Lower leg skin (tissue), 4 donors: ENCODE data around the gene LHX4. TPM values are rescaled to one million over a fixed set of nuclear protein-coding genes. Genes with fewer than 3 reads are reported as not detected.

Experiments
- DNase-seq, 2 donors: peaks; one replicate each; pipeline ENCODE4 v3.0.0-alpha.2; 2019; ENCODE audit warnings: low spot score in 2 of 2
- H3K4me3 ChIP-seq: fragments of 200-600 bp; sonication (generic); 2 replicates; pipeline ENCODE4 v1.5.1; 2017; ENCODE audit warnings: mild to moderate bottlenecking, low read depth; ENCODE audit not compliant: poor library complexity, severe bottlenecking
- POLR2A ChIP-seq, 2 donors: fragments of 450-650 bp; IDR thresholded peaks; one replicate each; pipeline ENCODE4 v1.6.1; 2016 to 2017; ENCODE audit warnings: antibody characterized with exemption in 2 of 2, mild to moderate bottlenecking in 1 of 2, moderate library complexity in 1 of 2
- WGBS, 2 donors: methylation state at CpG; one replicate each; pipeline ENCODE4 v1.1.5; 2018; 5-methylcytosine and 5-hydroxymethylcytosine counted together
- intact Hi-C: fragments of 100-400 bp; cut with DNase I; formaldehyde crosslinking; loops from one replicate; pipeline ENCODE4 v1.15.0; 2023; ENCODE audit warnings: low total_unique reads
- total RNA-seq, 4 donors: library from RNA; depleted of rRNA; stranded (reverse); fragments of >200 nt; gene quantifications; one replicate each; pipeline ENCODE4 v1.1.0, GENCODE V29; 2016
- TF ChIP-seq, protein P1 (sequence below), 3 donors: fragments of 450-650 bp; IDR thresholded peaks; one replicate each; pipeline ENCODE4 v1.5.1; 2016; ENCODE audit warnings: antibody characterized with exemption in 3 of 3, mild to moderate bottlenecking in 3 of 3, moderate library complexity in 2 of 3

LHX4 gene
- total RNA-seq, 4 donors from 2014 or later = 0.08 to 0.32 (median 0.17) TPM; not detected in 1

DNA sequence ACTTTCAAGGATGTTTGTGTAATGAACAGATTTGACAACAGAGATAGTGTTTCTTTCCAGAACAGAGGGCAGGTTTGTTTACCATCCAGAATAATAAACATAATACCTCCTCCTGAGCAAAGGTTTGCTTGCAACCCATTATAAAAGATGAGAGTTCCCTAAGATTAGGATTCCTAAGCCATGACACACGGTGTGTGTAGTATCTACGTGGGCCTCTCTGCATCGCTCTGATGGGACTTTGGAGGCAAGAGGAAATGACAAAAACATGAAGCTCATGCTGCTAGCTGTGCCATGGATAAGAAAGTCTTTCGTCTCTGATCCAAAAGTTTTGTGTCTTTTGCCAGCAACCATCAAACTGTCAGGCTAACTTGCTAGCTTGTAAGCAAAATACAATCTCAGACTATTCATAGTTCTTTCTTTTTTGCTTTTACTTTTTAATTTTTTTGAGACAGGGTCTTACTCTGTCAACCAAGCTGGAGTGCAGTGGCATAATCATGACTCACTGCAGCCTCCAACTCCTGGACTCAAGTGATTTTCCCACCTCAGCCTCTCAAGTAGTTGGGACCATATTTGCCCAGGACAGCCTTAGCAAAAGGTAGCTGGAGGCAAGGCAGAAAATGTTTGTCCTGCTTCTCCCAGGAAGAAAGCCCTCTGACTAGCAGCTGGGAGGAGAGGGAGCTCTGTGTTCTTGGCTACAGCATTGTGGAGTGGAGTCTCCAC, 81.1 kb downstream of the LHX4 start:
- H3K4me3 ChIP-seq = no peak overlapping the region
- intact Hi-C loops = no loop called here
- WGBS, 2 donors = 92 to 96% methylated on average over 4 of the region's 4 CpGs
- TF ChIP-seq POLR2A (IDR thresholded peaks at IDR 0.05) = no peak
- TF ChIP-seq, protein P1, sequence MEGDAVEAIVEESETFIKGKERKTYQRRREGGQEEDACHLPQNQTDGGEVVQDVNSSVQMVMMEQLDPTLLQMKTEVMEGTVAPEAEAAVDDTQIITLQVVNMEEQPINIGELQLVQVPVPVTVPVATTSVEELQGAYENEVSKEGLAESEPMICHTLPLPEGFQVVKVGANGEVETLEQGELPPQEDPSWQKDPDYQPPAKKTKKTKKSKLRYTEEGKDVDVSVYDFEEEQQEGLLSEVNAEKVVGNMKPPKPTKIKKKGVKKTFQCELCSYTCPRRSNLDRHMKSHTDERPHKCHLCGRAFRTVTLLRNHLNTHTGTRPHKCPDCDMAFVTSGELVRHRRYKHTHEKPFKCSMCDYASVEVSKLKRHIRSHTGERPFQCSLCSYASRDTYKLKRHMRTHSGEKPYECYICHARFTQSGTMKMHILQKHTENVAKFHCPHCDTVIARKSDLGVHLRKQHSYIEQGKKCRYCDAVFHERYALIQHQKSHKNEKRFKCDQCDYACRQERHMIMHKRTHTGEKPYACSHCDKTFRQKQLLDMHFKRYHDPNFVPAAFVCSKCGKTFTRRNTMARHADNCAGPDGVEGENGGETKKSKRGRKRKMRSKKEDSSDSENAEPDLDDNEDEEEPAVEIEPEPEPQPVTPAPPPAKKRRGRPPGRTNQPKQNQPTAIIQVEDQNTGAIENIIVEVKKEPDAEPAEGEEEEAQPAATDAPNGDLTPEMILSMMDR (IDR thresholded peaks at IDR 0.05) = no peak
- no peak for DNase-seq

DNA sequence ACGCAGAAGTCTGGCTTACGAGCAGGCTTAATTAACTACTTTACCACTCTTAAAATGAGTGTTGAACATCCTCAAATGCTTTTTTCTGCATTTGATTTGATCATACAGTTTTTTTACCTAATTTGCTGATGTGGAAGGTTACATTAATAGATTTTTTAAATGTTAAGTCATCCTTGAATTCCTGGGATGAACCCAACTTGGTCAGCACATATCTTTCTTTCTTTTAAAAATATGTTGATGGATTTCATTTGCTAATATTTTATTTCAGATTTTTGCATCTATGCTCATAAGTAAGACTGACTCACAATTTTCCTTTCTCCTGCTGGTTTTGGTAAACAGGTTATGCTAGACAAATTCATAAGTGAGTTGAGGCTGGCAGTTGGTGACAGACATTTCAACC, 82.9 kb downstream of the LHX4 start:
- H3K4me3 ChIP-seq = no peak overlapping the region
- WGBS, 2 donors = 96 to 98% methylated on average over 2 of the region's 2 CpGs
- intact Hi-C loops = no loop called here

DNA sequence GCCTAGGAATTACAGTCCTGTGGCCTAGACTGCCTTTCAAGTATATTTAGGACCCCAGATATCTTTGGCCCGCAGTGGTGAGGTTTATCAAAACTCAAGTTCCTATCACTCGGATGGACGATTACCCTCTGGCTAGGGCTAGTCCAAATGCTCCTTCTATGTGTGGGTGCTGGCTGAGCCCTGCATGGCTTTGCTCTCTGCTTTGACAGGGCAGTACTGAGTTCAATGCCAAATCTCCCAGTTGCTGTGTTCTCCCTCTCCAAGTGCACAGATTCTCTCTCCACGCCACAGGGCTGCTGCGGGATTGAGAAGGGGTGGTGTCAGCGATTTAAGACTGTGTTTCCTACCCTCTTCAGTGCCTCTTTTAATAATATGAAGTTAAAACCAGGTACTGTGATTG, 97.0 kb downstream of the LHX4 start:
- no peak for DNase-seq
- intact Hi-C loops = no loop called here
- H3K4me3 ChIP-seq = no peak overlapping the region
- 97 to 99% methylated on average over 6 of the region's 6 CpGs for WGBS, 2 donors
- no peak for TF ChIP-seq POLR2A (IDR thresholded peaks at IDR 0.05)
- TF ChIP-seq, protein P1 (IDR thresholded peaks at IDR 0.05) = no peak

More for the DNA sequence above, 82.9 kb downstream of the LHX4 start:
- no peak for DNase-seq
- no peak for TF ChIP-seq POLR2A (IDR thresholded peaks at IDR 0.05)
- TF ChIP-seq, protein P1 (IDR thresholded peaks at IDR 0.05) = no peak

Other genes with a start within 250 kb of the LHX4 start
- 10 to 100 TPM; 77.7 to 90.3 (median 87.3) TPM for gene QSOX1, start 75.4 kb upstream of the LHX4 start, total RNA-seq